ENCODE data around the gene SCUBE1. TPM values are rescaled to one million over a fixed set of nuclear protein-coding genes. Genes with fewer than 3 reads are reported as not detected.

The SCUBE1 gene
- total RNA-seq, 1 donor from 2014 or later = 0.14 TPM

DNA sequence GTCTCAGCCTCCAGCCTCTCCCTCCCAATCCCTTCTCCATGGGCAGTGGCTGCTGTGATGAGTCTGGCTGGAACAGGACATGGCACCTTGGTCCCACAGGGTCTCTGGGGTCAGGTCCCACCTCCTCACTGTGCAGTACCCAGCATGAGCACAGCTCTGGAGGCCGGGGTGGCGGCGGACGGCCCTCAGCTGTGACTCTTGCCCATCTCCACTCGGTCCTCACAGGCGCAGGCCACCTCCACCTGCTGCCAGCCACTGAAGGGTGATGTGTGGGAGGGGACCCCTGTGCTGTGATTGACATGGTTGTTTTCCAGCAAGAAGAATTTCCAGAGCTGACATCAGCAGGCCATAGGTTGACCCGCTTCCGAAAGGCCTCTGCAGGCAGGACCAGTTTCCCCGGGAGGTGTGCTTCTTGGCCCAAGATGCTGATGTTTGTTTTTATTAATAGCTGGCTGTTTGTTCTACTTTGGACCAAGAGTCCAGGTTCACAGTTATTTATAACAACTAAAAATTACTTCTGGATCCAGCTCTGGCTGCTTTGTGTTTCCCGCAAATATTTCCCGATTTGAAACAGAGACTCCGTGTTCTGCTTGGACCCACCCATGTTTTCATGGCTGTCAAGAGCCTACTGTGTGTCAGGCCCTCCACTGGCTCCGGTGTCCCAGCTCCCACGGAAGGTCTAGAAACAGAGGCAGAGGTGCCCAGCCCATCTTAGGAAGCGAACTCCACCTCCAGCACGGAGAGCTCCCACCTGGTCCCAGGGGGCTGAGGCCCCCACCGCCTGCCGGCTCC lies 45.7 kb downstream of the SCUBE1 start:
- Histone ChIP-seq H3K36me3 (no peaks in the 10 kb centered on the region), H3K9me3 (replicated peaks) (no peaks in the 10 kb centered on the region), H3K27ac (replicated peaks) (peak overlapping the region; percentile 63), H3K4me1 (peaks cover 34% of the 10 kb centered on the region), H3K4me3 (peak overlapping the region; percentile 8), H3K27me3 (ENCODE audit: low read depth) (peaks cover 7% of the 10 kb centered on the region)
- intact Hi-C loops (cut with micrococcal nuclease) = no loop called here
- TF ChIP-seq, protein P1, sequence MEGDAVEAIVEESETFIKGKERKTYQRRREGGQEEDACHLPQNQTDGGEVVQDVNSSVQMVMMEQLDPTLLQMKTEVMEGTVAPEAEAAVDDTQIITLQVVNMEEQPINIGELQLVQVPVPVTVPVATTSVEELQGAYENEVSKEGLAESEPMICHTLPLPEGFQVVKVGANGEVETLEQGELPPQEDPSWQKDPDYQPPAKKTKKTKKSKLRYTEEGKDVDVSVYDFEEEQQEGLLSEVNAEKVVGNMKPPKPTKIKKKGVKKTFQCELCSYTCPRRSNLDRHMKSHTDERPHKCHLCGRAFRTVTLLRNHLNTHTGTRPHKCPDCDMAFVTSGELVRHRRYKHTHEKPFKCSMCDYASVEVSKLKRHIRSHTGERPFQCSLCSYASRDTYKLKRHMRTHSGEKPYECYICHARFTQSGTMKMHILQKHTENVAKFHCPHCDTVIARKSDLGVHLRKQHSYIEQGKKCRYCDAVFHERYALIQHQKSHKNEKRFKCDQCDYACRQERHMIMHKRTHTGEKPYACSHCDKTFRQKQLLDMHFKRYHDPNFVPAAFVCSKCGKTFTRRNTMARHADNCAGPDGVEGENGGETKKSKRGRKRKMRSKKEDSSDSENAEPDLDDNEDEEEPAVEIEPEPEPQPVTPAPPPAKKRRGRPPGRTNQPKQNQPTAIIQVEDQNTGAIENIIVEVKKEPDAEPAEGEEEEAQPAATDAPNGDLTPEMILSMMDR (IDR thresholded peaks at IDR 0.05; ENCODE audit: borderline replicate concordance) = no peak
- no peak for DNase-seq

DNA sequence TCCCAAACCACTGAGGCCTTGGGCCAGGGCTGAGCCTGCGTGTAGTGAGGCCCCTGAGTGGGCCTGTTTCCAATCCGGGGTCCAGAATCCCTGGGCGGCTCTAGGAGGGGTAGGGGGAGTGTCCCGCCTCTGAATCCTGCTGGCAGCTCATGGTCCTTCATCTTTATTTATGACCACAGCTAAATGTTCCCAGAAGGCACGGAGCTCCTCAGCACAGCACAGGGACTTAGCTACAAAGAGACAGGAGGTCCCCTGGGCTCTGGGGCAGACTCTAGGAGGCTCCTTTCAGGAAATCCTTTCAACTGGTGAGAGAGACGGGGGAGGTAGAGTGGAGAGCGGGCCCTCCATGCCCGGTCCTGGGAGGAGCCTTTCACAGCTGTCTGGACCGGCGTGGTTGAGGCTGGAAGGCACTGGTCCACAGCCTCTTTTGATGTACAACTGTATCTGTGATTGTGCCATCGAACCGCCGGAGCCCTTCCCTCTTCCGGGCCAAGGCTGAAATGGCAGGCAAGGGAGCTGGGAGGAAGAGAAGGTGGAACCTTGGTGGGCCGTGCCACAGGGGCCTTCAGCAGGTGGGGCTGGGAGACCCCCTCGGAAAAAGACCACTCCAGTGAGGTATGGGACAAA lies 46.8 kb downstream of the SCUBE1 start:
- Histone ChIP-seq H3K27ac (replicated peaks) (no peak overlapping the region), H3K9me3 (replicated peaks) (no peaks in the 10 kb centered on the region), H3K36me3 (no peaks in the 10 kb centered on the region), H3K27me3 (ENCODE audit: low read depth) (no peaks in the 10 kb centered on the region), H3K4me3 (no peak overlapping the region), H3K4me1 (peaks cover 34% of the 10 kb centered on the region)
- DNase-seq = no peak
- intact Hi-C loops (cut with micrococcal nuclease) = no loop called here
- TF ChIP-seq, protein P1 (IDR thresholded peaks at IDR 0.05; ENCODE audit: borderline replicate concordance) = no peak

DNA sequence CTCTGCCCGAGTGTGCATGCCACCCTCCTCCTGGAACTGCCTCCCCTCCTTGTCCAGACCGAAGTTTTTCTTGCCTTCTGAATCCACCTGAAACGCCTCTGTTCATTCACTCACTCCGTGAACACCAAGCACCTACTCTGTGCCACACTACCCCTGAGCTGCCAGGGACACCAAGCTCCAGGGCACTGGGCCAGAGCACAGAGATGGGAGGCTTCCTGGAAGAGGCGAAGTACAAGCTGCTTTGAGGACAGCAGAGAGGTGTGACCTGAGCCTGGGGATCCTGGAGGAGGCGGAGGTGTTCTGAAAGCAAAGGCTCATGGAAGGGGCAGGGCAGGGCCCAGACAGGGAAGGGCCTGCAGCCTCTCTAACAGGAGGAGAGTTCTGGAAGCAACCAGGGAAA lies 47.5 kb downstream of the SCUBE1 start:
- DNase-seq = no peak
- H3K36me3 ChIP-seq = no peaks in the 10 kb centered on the region
- H3K27me3 ChIP-seq (ENCODE audit: low read depth) = no peaks in the 10 kb centered on the region
- intact Hi-C loops (cut with micrococcal nuclease) = no loop called here
- TF ChIP-seq, protein P1 (IDR thresholded peaks at IDR 0.05; ENCODE audit: borderline replicate concordance) = no peak
- no peak overlapping the region for H3K4me3 ChIP-seq
- H3K9me3 ChIP-seq (replicated peaks) = no peaks in the 10 kb centered on the region
- H3K4me1 ChIP-seq = peaks cover 35% of the 10 kb centered on the region
- no peak overlapping the region for H3K27ac ChIP-seq (replicated peaks)

DNA sequence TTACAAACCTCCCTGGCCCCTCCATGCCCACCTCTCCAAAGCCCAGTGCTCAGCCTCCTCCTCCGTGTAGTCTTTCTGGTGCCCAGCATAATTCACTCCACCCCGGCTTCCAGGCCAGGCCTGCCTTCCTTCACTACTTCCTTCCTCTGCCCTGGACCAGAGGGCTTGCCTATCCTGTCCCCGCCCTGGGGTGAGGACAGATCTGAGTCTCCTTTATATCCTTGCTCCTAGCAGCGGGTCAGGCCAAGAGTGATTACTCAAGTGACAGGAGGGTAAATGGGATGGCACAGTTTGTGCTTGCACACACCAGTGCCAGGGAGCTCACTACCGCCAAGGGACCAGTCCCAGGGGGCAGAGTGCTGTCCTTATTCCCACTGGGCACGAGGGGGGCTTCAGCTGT lies 48.0 kb downstream of the SCUBE1 start:
- no peaks in the 10 kb centered on the region for H3K9me3 ChIP-seq (replicated peaks)
- no peaks in the 10 kb centered on the region for H3K27me3 ChIP-seq (ENCODE audit: low read depth)
- no peak overlapping the region for H3K4me3 ChIP-seq
- H3K27ac ChIP-seq (replicated peaks) = no peak overlapping the region
- intact Hi-C loops (cut with micrococcal nuclease) = no loop called here
- H3K4me1 ChIP-seq = peaks cover 40% of the 10 kb centered on the region
- H3K36me3 ChIP-seq = no peaks in the 10 kb centered on the region
- no peak for DNase-seq
- TF ChIP-seq, protein P1 (IDR thresholded peaks at IDR 0.05; ENCODE audit: borderline replicate concordance) = no peak

DNA sequence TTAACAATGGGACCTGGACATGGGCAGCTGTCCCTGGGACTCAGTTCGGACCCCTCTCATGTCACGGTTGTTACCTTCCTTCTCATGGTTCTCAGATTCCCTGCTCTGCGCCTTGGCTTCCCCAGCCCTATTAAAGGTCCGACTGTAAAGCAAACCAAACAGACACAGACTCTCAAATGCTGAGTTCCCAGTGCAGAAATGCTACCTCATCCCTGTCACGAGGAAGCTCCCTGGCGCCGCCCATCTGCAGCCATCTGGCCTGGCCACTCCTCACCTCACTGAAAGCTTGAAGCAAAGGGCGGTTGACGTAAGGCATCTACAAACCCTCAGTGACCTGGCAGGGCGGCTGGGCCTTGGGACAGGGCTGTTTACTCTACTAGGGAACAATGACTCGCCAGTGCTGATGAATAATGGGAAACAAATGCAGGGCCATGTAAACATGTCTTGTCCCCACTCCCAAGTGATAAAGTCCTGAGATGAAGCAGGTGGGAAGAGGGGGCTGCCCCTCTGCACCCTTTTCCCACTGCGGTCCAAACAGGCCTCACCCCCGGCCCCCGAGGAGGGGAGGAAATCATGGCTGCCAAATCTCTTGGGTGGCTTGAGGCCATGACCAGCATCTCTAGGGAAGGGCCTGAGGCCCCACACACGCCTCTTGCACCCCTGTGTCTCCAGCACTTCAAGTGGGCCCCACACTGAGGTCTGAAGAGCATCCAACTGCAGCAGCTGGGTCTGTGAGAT lies 49.3 kb downstream of the SCUBE1 start:
- Histone ChIP-seq H3K36me3 (no peaks in the 10 kb centered on the region), H3K4me3 (no peak overlapping the region), H3K9me3 (replicated peaks) (no peaks in the 10 kb centered on the region), H3K27me3 (ENCODE audit: low read depth) (no peaks in the 10 kb centered on the region), H3K27ac (replicated peaks) (no peak overlapping the region), H3K4me1 (peaks cover 53% of the 10 kb centered on the region)
- DNase-seq = no peak
- TF ChIP-seq, protein P1 (IDR thresholded peaks at IDR 0.05; ENCODE audit: borderline replicate concordance) = no peak
- intact Hi-C loops (cut with micrococcal nuclease) = no loop called here
